ENCODE results near the gene ARHGAP26.

DNA sequence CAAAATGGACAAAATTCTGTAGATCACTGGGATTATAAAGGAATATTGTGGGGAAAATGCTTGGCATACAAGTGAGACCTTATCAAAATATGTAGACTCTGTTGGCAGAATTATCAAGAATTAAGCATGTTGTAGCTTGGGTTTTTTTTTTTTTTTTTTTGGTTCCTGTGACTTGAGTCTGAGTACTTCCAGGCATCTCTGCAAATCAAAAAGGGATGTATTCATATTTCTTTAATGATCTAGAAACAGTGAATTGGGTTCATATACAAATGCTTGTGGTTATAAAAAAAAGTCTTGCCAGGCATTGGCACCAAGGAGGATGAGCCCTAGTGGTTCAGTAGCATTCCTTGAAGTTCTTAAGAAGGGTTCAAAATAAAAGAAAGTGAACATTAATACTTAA lies 292.2 kb downstream of the ARHGAP26 start:
- no peak for TF ChIP-seq CTCF (IDR thresholded peaks at IDR 0.05)
- no peak for TF ChIP-seq POLR2A (IDR thresholded peaks at IDR 0.05)
